HepG2 (cell line): Measurements from ENCODE around the gene HS3ST5. TPM values are rescaled to one million over a fixed set of nuclear protein-coding genes. Genes with fewer than 3 reads are reported as not detected.

Source experiments
- ARID2 ChIP-seq: sonication (generic); formaldehyde crosslinking; IDR thresholded peaks from 2 replicates; pipeline ENCODE4 v1.8.1; 2022; ENCODE audit warnings: mild to moderate bottlenecking, missing genetic modification reagents, borderline replicate concordance
- CTCF ChIP-seq: sonication (generic); formaldehyde crosslinking; IDR thresholded peaks from 2 replicates; pipeline ENCODE4 v1.5.0; 2020; ENCODE audit warnings: mild to moderate bottlenecking, missing genetic modification reagents, moderate library complexity
- FOXJ3 ChIP-seq: sonication (generic); formaldehyde crosslinking; IDR thresholded peaks from 2 replicates; pipeline ENCODE4 v1.4.0; 2020; ENCODE audit warnings: missing genetic modification reagents, mild to moderate bottlenecking, borderline replicate concordance
- FOXK2 ChIP-seq: fragments of 450-650 bp; IDR thresholded peaks from 2 replicates; pipeline ENCODE4 v1.6.1; 2016
- MEIS2 ChIP-seq: sonication (generic); formaldehyde crosslinking; IDR thresholded peaks from 2 replicates; pipeline ENCODE4 v1.9.0; 2021; ENCODE audit warnings: mild to moderate bottlenecking, missing genetic modification reagents
- NFE2L1 ChIP-seq: sonication (generic); formaldehyde crosslinking; IDR thresholded peaks from 2 replicates; pipeline ENCODE4 v1.4.0; 2020; ENCODE audit warnings: missing genetic modification reagents, mild to moderate bottlenecking, borderline replicate concordance
- NR3C1 ChIP-seq: sonication (generic); formaldehyde crosslinking; IDR thresholded peaks from 2 replicates; pipeline ENCODE4 v1.4.0; 2020; ENCODE audit warnings: missing genetic modification reagents
- REL ChIP-seq: sonication (generic); formaldehyde crosslinking; conservative IDR thresholded peaks from 2 replicates; pipeline ENCODE4 v1.8.0; 2022; ENCODE audit warnings: mild to moderate bottlenecking, missing genetic modification reagents, moderate library complexity
- SUZ12 ChIP-seq: fragments of 150-350 bp; IDR thresholded peaks from 2 replicates; pipeline ENCODE4 v1.6.1; 2014; ENCODE audit warnings: low read depth, low read length
- TCF7L2 ChIP-seq: IDR thresholded peaks from 2 replicates; pipeline ENCODE4 v1.6.1; 2011; ENCODE audit warnings: mild to moderate bottlenecking, low read depth, low read length, moderate library complexity
- U2AF1 ChIP-seq: fragments of 200-400 bp; formaldehyde crosslinking; optimal IDR thresholded peaks from 2 replicates; pipeline ENCODE3; 2017; ENCODE audit warnings: mild to moderate bottlenecking, low read depth, low read length
- ZNF160 ChIP-seq: sonication (generic); formaldehyde crosslinking; IDR thresholded peaks from 2 replicates; pipeline ENCODE4 v1.8.0; 2022; ENCODE audit warnings: mild to moderate bottlenecking, inconsistent platforms, missing genetic modification reagents
- ZNF572 ChIP-seq: sonication (generic); formaldehyde crosslinking; IDR thresholded peaks from 2 replicates; pipeline ENCODE4 v1.5.1; 2020; ENCODE audit warnings: mild to moderate bottlenecking, missing genetic modification reagents
- ZNF678 ChIP-seq: sonication (generic); formaldehyde crosslinking; IDR thresholded peaks from 2 replicates; pipeline ENCODE4 v1.4.0; 2020; ENCODE audit warnings: mild to moderate bottlenecking, missing genetic modification reagents
- ZNF790 ChIP-seq: sonication (generic); formaldehyde crosslinking; IDR thresholded peaks from 2 replicates; pipeline ENCODE4 v1.8.0; 2022; ENCODE audit warnings: missing genetic modification reagents, mild to moderate bottlenecking, borderline replicate concordance
- polyA plus RNA-seq, 8 experiments: library from polyadenylated mRNA; depleted of rRNA in 3 of 8; stranded (reverse) in 7 of 8; unstranded in 1 of 8; fragments of >200 nt; fragmentation: Illumina TruSeq in 4 of 8; extraction: Trizol in 4 of 8; gene quantifications; 2 replicates each; pipeline versions ENCODE4 v1.2.1 to v1.2.3, GENCODE V29; 2011 to 2016; ENCODE audit warnings: low read depth in 4 of 8, missing spikeins in 1 of 8, mixed read lengths in 1 of 8; ENCODE audit not compliant: insufficient read depth in 1 of 8
- total RNA-seq, 5 experiments: library from RNA; depleted of rRNA; stranded (reverse); fragments of >200 nt; fragmentation: Illumina TruSeq; extraction: Trizol; gene quantifications; 2 replicates each; pipeline ENCODE4 v1.2.3, GENCODE V29; 2016; ENCODE audit warnings: low read depth in 1 of 5
- TF ChIP-seq, protein P1 (sequence below): sonication (generic); formaldehyde crosslinking; IDR thresholded peaks from 2 replicates; pipeline ENCODE4 v1.5.0; 2020; ENCODE audit warnings: mild to moderate bottlenecking, missing genetic modification reagents, borderline replicate concordance
- TF ChIP-seq, protein P2 (sequence below): sonication (generic); formaldehyde crosslinking; IDR thresholded peaks from 2 replicates; pipeline ENCODE4 v1.5.1; 2020; ENCODE audit warnings: missing genetic modification reagents, mild to moderate bottlenecking, borderline replicate concordance

HS3ST5 gene
- total and polyA plus RNA-seq, 2 of the 13 experiments (the other 11 are each of a cell fraction or from before 2014, with no cell fraction given): 1.1 to 1.6 TPM

DNA sequence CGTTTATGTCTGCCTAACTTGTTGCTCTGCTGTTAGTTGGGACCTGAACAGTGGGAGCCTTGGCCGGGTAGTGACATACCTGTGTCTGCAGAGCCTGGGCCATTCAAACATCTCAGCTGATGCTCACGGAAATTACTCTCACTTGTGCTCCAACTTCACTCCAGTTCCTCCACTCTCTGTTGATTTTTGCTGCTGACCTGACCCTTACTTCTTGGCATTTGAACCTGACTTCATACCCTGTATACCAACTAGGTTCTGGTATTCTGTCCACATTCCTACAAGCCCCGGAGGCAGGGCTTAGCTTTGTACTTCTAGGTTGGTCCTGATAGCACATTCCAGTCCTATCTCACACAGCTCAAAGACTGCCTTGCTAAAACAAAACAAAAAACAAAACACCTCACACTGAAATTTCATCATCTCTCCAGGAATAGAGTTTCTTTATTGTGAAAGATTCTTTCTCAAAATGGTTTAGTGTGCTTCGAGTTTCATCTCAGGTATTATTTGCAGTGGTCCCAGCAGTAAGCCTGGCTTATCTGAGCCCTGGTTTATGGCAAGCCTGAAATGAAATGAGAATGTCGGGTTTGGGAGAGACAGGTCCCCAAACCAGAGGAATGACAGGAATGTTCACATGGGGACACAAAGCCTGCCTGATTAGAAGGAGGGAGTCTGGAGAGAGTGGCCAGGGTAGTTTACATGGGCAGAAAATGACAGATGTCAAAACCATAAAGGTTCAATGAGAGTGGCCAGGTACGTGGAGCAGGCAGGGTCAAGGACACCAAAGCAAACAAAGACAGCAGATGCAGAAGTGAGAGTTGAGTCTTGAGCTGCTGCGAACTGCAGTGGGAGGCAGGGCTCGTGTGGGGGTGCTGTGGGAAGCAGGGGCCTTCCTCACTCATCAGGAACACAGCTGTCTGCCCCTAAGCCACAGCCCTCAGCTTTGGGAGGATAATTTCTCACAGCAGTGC lies 197.7 kb downstream of the HS3ST5 start (continued):
- no peak for TF ChIP-seq SUZ12
- no peak for TF ChIP-seq U2AF1
- TF ChIP-seq ZNF160 (CRISPR knock-in tag): no peak
- no peak for TF ChIP-seq ZNF572 (CRISPR knock-in tag)
- peak; percentile 69 for TF ChIP-seq FOXK2
- TF ChIP-seq, protein P1, sequence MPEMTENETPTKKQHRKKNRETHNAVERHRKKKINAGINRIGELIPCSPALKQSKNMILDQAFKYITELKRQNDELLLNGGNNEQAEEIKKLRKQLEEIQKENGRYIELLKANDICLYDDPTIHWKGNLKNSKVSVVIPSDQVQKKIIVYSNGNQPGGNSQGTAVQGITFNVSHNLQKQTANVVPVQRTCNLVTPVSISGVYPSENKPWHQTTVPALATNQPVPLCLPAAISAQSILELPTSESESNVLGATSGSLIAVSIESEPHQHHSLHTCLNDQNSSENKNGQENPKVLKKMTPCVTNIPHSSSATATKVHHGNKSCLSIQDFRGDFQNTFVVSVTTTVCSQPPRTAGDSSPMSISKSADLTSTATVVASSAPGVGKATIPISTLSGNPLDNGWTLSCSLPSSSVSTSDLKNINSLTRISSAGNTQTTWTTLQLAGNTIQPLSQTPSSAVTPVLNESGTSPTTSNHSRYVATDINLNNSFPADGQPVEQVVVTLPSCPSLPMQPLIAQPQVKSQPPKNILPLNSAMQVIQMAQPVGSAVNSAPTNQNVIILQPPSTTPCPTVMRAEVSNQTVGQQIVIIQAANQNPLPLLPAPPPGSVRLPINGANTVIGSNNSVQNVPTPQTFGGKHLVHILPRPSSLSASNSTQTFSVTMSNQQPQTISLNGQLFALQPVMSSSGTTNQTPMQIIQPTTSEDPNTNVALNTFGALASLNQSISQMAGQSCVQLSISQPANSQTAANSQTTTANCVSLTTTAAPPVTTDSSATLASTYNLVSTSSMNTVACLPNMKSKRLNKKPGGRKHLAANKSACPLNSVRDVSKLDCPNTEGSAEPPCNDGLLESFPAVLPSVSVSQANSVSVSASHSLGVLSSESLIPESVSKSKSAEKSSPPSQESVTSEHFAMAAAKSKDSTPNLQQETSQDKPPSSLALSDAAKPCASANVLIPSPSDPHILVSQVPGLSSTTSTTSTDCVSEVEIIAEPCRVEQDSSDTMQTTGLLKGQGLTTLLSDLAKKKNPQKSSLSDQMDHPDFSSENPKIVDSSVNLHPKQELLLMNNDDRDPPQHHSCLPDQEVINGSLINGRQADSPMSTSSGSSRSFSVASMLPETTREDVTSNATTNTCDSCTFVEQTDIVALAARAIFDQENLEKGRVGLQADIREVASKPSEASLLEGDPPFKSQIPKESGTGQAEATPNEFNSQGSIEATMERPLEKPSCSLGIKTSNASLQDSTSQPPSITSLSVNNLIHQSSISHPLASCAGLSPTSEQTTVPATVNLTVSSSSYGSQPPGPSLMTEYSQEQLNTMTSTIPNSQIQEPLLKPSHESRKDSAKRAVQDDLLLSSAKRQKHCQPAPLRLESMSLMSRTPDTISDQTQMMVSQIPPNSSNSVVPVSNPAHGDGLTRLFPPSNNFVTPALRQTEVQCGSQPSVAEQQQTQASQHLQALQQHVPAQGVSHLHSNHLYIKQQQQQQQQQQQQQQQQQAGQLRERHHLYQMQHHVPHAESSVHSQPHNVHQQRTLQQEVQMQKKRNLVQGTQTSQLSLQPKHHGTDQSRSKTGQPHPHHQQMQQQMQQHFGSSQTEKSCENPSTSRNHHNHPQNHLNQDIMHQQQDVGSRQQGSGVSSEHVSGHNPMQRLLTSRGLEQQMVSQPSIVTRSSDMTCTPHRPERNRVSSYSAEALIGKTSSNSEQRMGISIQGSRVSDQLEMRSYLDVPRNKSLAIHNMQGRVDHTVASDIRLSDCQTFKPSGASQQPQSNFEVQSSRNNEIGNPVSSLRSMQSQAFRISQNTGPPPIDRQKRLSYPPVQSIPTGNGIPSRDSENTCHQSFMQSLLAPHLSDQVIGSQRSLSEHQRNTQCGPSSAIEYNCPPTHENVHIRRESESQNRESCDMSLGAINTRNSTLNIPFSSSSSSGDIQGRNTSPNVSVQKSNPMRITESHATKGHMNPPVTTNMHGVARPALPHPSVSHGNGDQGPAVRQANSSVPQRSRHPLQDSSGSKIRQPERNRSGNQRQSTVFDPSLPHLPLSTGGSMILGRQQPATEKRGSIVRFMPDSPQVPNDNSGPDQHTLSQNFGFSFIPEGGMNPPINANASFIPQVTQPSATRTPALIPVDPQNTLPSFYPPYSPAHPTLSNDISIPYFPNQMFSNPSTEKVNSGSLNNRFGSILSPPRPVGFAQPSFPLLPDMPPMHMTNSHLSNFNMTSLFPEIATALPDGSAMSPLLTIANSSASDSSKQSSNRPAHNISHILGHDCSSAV (CRISPR knock-in tag): no peak
- TF ChIP-seq ARID2 (CRISPR knock-in tag): no peak; the same call in 1 of the 2 replicates
- peak; percentile 76; the same call in 1 of the 2 replicates for TF ChIP-seq FOXJ3 (CRISPR knock-in tag)
- peak; percentile 79 for TF ChIP-seq MEIS2
- no peak for TF ChIP-seq TCF7L2
- no peak for TF ChIP-seq NR3C1
- TF ChIP-seq, protein P2, sequence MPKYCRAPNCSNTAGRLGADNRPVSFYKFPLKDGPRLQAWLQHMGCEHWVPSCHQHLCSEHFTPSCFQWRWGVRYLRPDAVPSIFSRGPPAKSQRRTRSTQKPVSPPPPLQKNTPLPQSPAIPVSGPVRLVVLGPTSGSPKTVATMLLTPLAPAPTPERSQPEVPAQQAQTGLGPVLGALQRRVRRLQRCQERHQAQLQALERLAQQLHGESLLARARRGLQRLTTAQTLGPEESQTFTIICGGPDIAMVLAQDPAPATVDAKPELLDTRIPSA (CRISPR knock-in tag): no peak
- peak; percentile 48 for TF ChIP-seq CTCF
- TF ChIP-seq REL (CRISPR knock-in tag): 0 out of 2 replicates have a peak, but pooled peaks have one; percentile 1
- TF ChIP-seq NFE2L1: no peak
- TF ChIP-seq ZNF678 (CRISPR knock-in tag): no peak
- TF ChIP-seq ZNF790 (CRISPR knock-in tag): no peak
